GM12892 (cell line): ENCODE results near the gene RANBP17.

Experiments
- POLR2A ChIP-seq: IDR thresholded peaks from 2 replicates; pipeline ENCODE4 v1.6.1; 2011; ENCODE audit warnings: low read depth, low read length, control low read depth
- POLR2AphosphoS5 ChIP-seq: IDR thresholded peaks from 2 replicates; pipeline ENCODE4 v1.6.1; 2011; ENCODE audit warnings: low read depth, low read length, control low read depth
- TAF1 ChIP-seq: IDR thresholded peaks from 2 replicates; pipeline ENCODE4 v1.6.1; 2011; ENCODE audit warnings: low read depth, mild to moderate bottlenecking, control low read depth, low read length, borderline replicate concordance

DNA sequence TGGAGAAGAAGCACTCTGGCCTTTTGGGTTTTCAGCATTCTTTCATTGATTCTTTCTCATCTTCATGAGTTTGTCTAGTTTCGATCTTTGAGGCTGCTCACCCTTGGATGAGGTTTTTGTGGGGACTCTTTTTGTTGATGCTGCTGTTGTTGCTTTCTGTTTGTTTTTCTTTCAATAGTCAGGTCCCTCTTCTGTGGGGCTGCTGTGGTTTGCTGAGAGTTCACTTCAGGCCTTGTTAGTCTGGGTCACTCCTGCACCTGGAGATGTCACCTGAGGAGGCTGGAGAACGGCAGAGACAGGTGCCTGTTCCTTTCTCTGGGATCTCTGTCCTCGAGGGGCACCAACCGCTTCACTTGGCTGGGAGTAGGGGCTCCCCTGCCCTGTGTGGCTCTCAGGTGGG, 14.0 kb downstream of the RANBP17 start:
- no peak for TF ChIP-seq POLR2AphosphoS5
- no peak for TF ChIP-seq POLR2A
- TF ChIP-seq TAF1 = no peak
